GM19463 (cell line): ENCODE data around the gene CYP4V2.
"Not testable (repeated sequence)": the region's sequence is repeated elsewhere in the genome, so short reads cannot be mapped to it uniquely, and the experiment has no call there.

ENCODE experiments used
- ATAC-seq: cut with Tn5 transposase; IDR thresholded peaks from one replicate; pipeline ENCODE4 v1.9.1; 2021; ENCODE audit warnings: mild to moderate bottlenecking, moderate library complexity; ENCODE audit not compliant: unreplicated experiment

Gene CYP4V2

GRCh38 chr4:186227744-186228513, 36.6 kb downstream of the CYP4V2 start:
- ATAC-seq, result no peak

GRCh38 chr4:186228514-186228894, 37.1 kb downstream of the CYP4V2 start:
- ATAC-seq, result no peak

- no peak for ATAC-seq
Measured at GRCh38 chr4:186234367-186234766, 43.0 kb downstream of the CYP4V2 start.

GRCh38 chr4:186236126-186236525, 44.8 kb downstream of the CYP4V2 start:
- no peak for ATAC-seq

- ATAC-seq, result no peak
Measured at GRCh38 chr4:186240452-186240847, 49.1 kb downstream of the CYP4V2 start.

GRCh38 chr4:186240848-186241491, 49.6 kb downstream of the CYP4V2 start:
- ATAC-seq, result no peak

GRCh38 chr4:186241616-186242015, 50.2 kb downstream of the CYP4V2 start:
- no peak for ATAC-seq

- not testable (repeated sequence) for ATAC-seq
Measured at GRCh38 chr4:186242031-186242430, 50.7 kb downstream of the CYP4V2 start.

- no peak for ATAC-seq
Measured at GRCh38 chr4:186243331-186243730, 52.0 kb downstream of the CYP4V2 start.

- ATAC-seq, result no peak
Measured at GRCh38 chr4:186244835-186245234, 53.5 kb downstream of the CYP4V2 start.

GRCh38 chr4:186247062-186247752, 55.8 kb downstream of the CYP4V2 start:
- ATAC-seq, result not testable (repeated sequence)

- ATAC-seq, result no peak
Measured at GRCh38 chr4:186248643-186249042, 57.3 kb downstream of the CYP4V2 start.

GRCh38 chr4:186249785-186250754, 58.7 kb downstream of the CYP4V2 start:
- no peak for ATAC-seq

GRCh38 chr4:186250760-186251159, 59.4 kb downstream of the CYP4V2 start:
- no peak for ATAC-seq

- no peak for ATAC-seq
Measured at GRCh38 chr4:186255122-186255521, 63.8 kb downstream of the CYP4V2 start.

- ATAC-seq, result no peak
Measured at GRCh38 chr4:186258216-186258811, 66.9 kb downstream of the CYP4V2 start.

GRCh38 chr4:186260117-186260503, 68.7 kb downstream of the CYP4V2 start:
- no peak for ATAC-seq
